WTC11 (cell line): ENCODE results near the gene WNT10A. TPM values are rescaled to one million over a fixed set of nuclear protein-coding genes. Genes with fewer than 3 reads are reported as not detected.
A peak's percentile ranks its signal among the peaks of the same experiment; 100 is the strongest.

Experiments used
- ATAC-seq: fragments of 200-7000 bp; cut with Tn5 transposase; 2 replicates; pipeline ENCODE4 v1.10.0; 2021; ENCODE audit warnings: mild to moderate bottlenecking, moderate library complexity
- CTCF ChIA-PET: fragments of 300-600 bp; sonication (Branson Sonifier 250); formaldehyde crosslinking; loops from one replicate; lab custom pipeline; 2021; ENCODE audit warnings: antibody characterized with exemption; lab: Charles Lee
- POLR2A ChIA-PET: fragments of 350-600 bp; sonication (Branson Sonifier 250); formaldehyde crosslinking; loops from one replicate; lab custom pipeline; 2021; ENCODE audit warnings: antibody characterized with exemption; lab: Charles Lee
- DNase-seq: peaks from one replicate; pipeline ENCODE4 v3.0.0; 2021; ENCODE audit warnings: low spot score
- H3K27ac Mint-ChIP-seq: 2 replicates; pipeline ENCODE4 v1.8.0; 2021; ENCODE audit warnings: mixed read lengths
- H3K27me3 Mint-ChIP-seq: 2 replicates; pipeline ENCODE4 v1.8.0; 2021; ENCODE audit warnings: low read depth, mild to moderate bottlenecking, moderate library complexity, mixed read lengths
- H3K36me3 Mint-ChIP-seq: 2 replicates; pipeline ENCODE4 v1.8.0; 2021; ENCODE audit warnings: mixed read lengths
- H3K4me1 Mint-ChIP-seq: 2 replicates; pipeline ENCODE4 v1.8.0; 2022; ENCODE audit warnings: mixed read lengths
- H3K4me3 Mint-ChIP-seq: 2 replicates; pipeline ENCODE4 v1.8.0; 2021; ENCODE audit warnings: mild to moderate bottlenecking, moderate library complexity, mixed read lengths
- H3K9me3 Mint-ChIP-seq: 2 replicates; pipeline ENCODE4 v1.8.0; 2021; ENCODE audit warnings: mixed read lengths
- ATF2 ChIP-seq: sonication (generic); formaldehyde crosslinking; IDR thresholded peaks from 2 replicates; pipeline ENCODE4 v1.8.1; 2022; ENCODE audit warnings: low read depth, missing genetic modification reagents, borderline replicate concordance
- CREM ChIP-seq: sonication (generic); formaldehyde crosslinking; IDR thresholded peaks from 2 replicates; pipeline ENCODE4 v1.8.1; 2022; ENCODE audit warnings: mild to moderate bottlenecking, missing genetic modification reagents, moderate library complexity
- E2F5 ChIP-seq: sonication (generic); formaldehyde crosslinking; IDR thresholded peaks from 2 replicates; pipeline ENCODE4 v1.8.1; 2022; ENCODE audit warnings: mild to moderate bottlenecking, moderate library complexity, missing genetic modification reagents
- ELF4 ChIP-seq: sonication (generic); formaldehyde crosslinking; IDR thresholded peaks from 2 replicates; pipeline ENCODE4 v1.8.1; 2022; ENCODE audit warnings: low read depth, mild to moderate bottlenecking, moderate library complexity, missing genetic modification reagents
- ESRRA ChIP-seq: sonication (generic); formaldehyde crosslinking; IDR thresholded peaks from 2 replicates; pipeline ENCODE4 v1.8.1; 2022; ENCODE audit warnings: mild to moderate bottlenecking, missing genetic modification reagents, borderline replicate concordance
- FOXJ3 ChIP-seq: sonication (generic); formaldehyde crosslinking; IDR thresholded peaks from 2 replicates; pipeline ENCODE4 v1.9.0; 2021; ENCODE audit warnings: missing genetic modification reagents, mild to moderate bottlenecking, borderline replicate concordance
- HMGXB4 ChIP-seq: sonication (generic); formaldehyde crosslinking; IDR thresholded peaks from 2 replicates; pipeline ENCODE4 v1.8.1; 2023; ENCODE audit warnings: mild to moderate bottlenecking, moderate library complexity, missing genetic modification reagents
- IRF1 ChIP-seq: sonication (generic); formaldehyde crosslinking; IDR thresholded peaks from 2 replicates; pipeline ENCODE4 v1.8.0; 2023; ENCODE audit warnings: missing genetic modification reagents
- JAZF1 ChIP-seq: fragments of 250-450 bp; sonication (Bioruptor Pico); IDR thresholded peaks from 2 replicates; pipeline ENCODE4 v1.9.0; 2021; ENCODE audit warnings: moderate library complexity, mild to moderate bottlenecking, inconsistent platforms
- KAT7 ChIP-seq: sonication (generic); formaldehyde crosslinking; IDR thresholded peaks from 2 replicates; pipeline ENCODE4 v1.8.1; 2023; ENCODE audit warnings: missing genetic modification reagents, mild to moderate bottlenecking, borderline replicate concordance
- MAX ChIP-seq: sonication (generic); formaldehyde crosslinking; IDR thresholded peaks from 2 replicates; pipeline ENCODE4 v1.8.0; 2022; ENCODE audit warnings: mild to moderate bottlenecking, missing genetic modification reagents
- NR3C1 ChIP-seq: sonication (generic); formaldehyde crosslinking; conservative IDR thresholded peaks from 2 replicates; pipeline ENCODE4 v1.8.1; 2023; ENCODE audit warnings: low read depth, mild to moderate bottlenecking, missing genetic modification reagents
- PREB ChIP-seq: sonication (generic); formaldehyde crosslinking; IDR thresholded peaks from 2 replicates; pipeline ENCODE4 v1.8.1; 2022; ENCODE audit warnings: mild to moderate bottlenecking, missing genetic modification reagents, moderate library complexity, borderline replicate concordance
- PRRX2 ChIP-seq: fragments of 250-450 bp; sonication (Bioruptor Pico); IDR thresholded peaks from 2 replicates; pipeline ENCODE4 v1.8.0; 2021; ENCODE audit warnings: mild to moderate bottlenecking
- RORB ChIP-seq: fragments of 250-450 bp; sonication (Bioruptor Pico); IDR thresholded peaks from 2 replicates; pipeline ENCODE4 v1.9.0; 2021; ENCODE audit warnings: mild to moderate bottlenecking
- SMAD4 ChIP-seq: sonication (generic); formaldehyde crosslinking; IDR thresholded peaks from 2 replicates; pipeline ENCODE4 v1.8.0; 2022; ENCODE audit warnings: mild to moderate bottlenecking, missing genetic modification reagents
- STAT6 ChIP-seq: sonication (generic); formaldehyde crosslinking; conservative IDR thresholded peaks from 2 replicates; pipeline ENCODE4 v1.8.1; 2023; ENCODE audit warnings: mild to moderate bottlenecking, low read depth, missing genetic modification reagents, moderate library complexity
- TP53 ChIP-seq: sonication (generic); formaldehyde crosslinking; IDR thresholded peaks from 2 replicates; pipeline ENCODE4 v1.8.1; 2023; ENCODE audit warnings: mild to moderate bottlenecking, missing genetic modification reagents
- USF2 ChIP-seq: sonication (generic); formaldehyde crosslinking; IDR thresholded peaks from 2 replicates; pipeline ENCODE4 v1.8.1; 2023; ENCODE audit warnings: mild to moderate bottlenecking, missing genetic modification reagents, moderate library complexity
- ZMAT4 ChIP-seq: fragments of 250-450 bp; sonication (Bioruptor Pico); IDR thresholded peaks from 2 replicates; pipeline ENCODE4 v1.9.0; 2021; ENCODE audit warnings: mild to moderate bottlenecking
- ZNF219 ChIP-seq: sonication (generic); formaldehyde crosslinking; IDR thresholded peaks from 2 replicates; pipeline ENCODE4 v1.8.0; 2023; ENCODE audit warnings: missing genetic modification reagents, mild to moderate bottlenecking, borderline replicate concordance
- ZNF317 ChIP-seq: sonication (generic); formaldehyde crosslinking; IDR thresholded peaks from 2 replicates; pipeline ENCODE4 v1.8.1; 2023; ENCODE audit warnings: low read depth, mild to moderate bottlenecking, moderate library complexity, missing genetic modification reagents, borderline replicate concordance
- ZNF416 ChIP-seq: fragments of 250-450 bp; sonication (Bioruptor Pico); IDR thresholded peaks from 2 replicates; pipeline ENCODE4 v1.9.0; 2021; ENCODE audit warnings: mild to moderate bottlenecking, inconsistent platforms
- ZNF423 ChIP-seq: fragments of 250-450 bp; sonication (Bioruptor Pico); IDR thresholded peaks from 2 replicates; pipeline ENCODE4 v2.1.2; 2022; ENCODE audit warnings: mild to moderate bottlenecking, moderate library complexity
- total RNA-seq: library from RNA; stranded (reverse); gene quantifications from 3 replicates; pipeline ENCODE4 v1.2.3, GENCODE V29; 2021

Gene WNT10A
- total RNA-seq, 1 experiment from 2014 or later, result not detected

GRCh38 chr2:218832520-218832919, 48.1 kb upstream of the WNT10A start:
- H3K4me3 Mint-ChIP-seq, result no peak overlapping the region
- ATAC-seq, result no peak
- TF ChIP-seq NR3C1 (CRISPR knock-in tag) (no peak), ZNF416 (no peak), MAX (no peak), JAZF1 (CRISPR knock-in tag) (no peak), IRF1 (CRISPR knock-in tag) (no peak), ESRRA (CRISPR knock-in tag) (no peak), SMAD4 (CRISPR knock-in tag) (no peak), ATF2 (CRISPR knock-in tag) (no peak), KAT7 (CRISPR knock-in tag) (no peak)
- TF ChIP-seq, all 79 proteins: peak for 0
- Mint-ChIP-seq H3K4me1 (no peaks in the 10 kb centered on the region), H3K36me3 (no peaks in the 10 kb centered on the region), H3K9me3 (peaks cover 2% of the 10 kb centered on the region; the same call in 1 of the 2 replicates), H3K27me3 (peaks cover 5% of the 10 kb centered on the region), H3K27ac (peak overlapping the region; percentile 68; the same call in 1 of the 2 replicates)
- ChIA-PET POLR2A (interaction anchor here (0.5 kb wide), 1 partner anchor 457 kb away, joined by 5 read pairs; no protein-coding TSS in a partner anchor), CTCF (interaction anchor here (1.5 kb wide), 1 partner anchor 15 kb away, joined by 4 read pairs; no protein-coding TSS in a partner anchor)
- DNase-seq, result no peak

- no peak for DNase-seq
- no peak overlapping the region for H3K4me3 Mint-ChIP-seq
- POLR2A ChIA-PET, result no interaction called here
- ATAC-seq, result no peak
- no peak overlapping the region for H3K27ac Mint-ChIP-seq
- no peak for TF ChIP-seq ZNF423 (CRISPR knock-in tag)
- no peak for TF ChIP-seq CREM (CRISPR knock-in tag)
- TF ChIP-seq RORB, result no peak
- TF ChIP-seq PREB, result no peak
- no peak for TF ChIP-seq STAT6 (CRISPR knock-in tag)
- TF ChIP-seq USF2 (CRISPR knock-in tag), result no peak
- TF ChIP-seq TP53 (CRISPR knock-in tag), result no peak
- no peak for TF ChIP-seq ELF4 (CRISPR knock-in tag)
- TF ChIP-seq PRRX2 (CRISPR knock-in tag), result no peak
- TF ChIP-seq E2F5 (CRISPR knock-in tag), result no peak
- no peak for TF ChIP-seq FOXJ3 (CRISPR knock-in tag)
- no peak for TF ChIP-seq ZNF317 (CRISPR knock-in tag)
- no peak for TF ChIP-seq SMAD4 (CRISPR knock-in tag)
- no peak for TF ChIP-seq HMGXB4 (CRISPR knock-in tag)
- TF ChIP-seq ZMAT4 (CRISPR knock-in tag), result no peak
- no peak for TF ChIP-seq ZNF219 (CRISPR knock-in tag)
- TF ChIP-seq, all 79 proteins: peak for 0
- Mint-ChIP-seq H3K4me1 (no peaks in the 10 kb centered on the region), H3K36me3 (no peaks in the 10 kb centered on the region), H3K9me3 (peaks cover 8% of the 10 kb centered on the region; the same call in 1 of the 2 replicates), H3K27me3 (peaks cover 9% of the 10 kb centered on the region)
- CTCF ChIA-PET, result interaction anchor here (0.6 to 1.9 kb wide), 3 partner anchors 14 to 271 kb away, joined by 3 to 5 read pairs (median 4); no protein-coding TSS in a partner anchor
Observed at GRCh38 chr2:218833023-218833609, 47.5 kb upstream of the WNT10A start.
